A549 (cell line): ENCODE measurements around the gene CASTOR1. TPM values are rescaled to one million over a fixed set of nuclear protein-coding genes. Genes with fewer than 3 reads are reported as not detected.

Source experiments
- ATAC-seq, 2 experiments: fragments of 200-7000 bp in 1 of 2; fragments of >200 bp in 1 of 2; cut with Nextera tagmentation in 1 of 2; cut with Tn5 transposase in 1 of 2; 3 replicates each; pipeline versions ENCODE4 v1.8.0 to v1.9.1; 2018 to 2020; ENCODE audit warnings: mild to moderate bottlenecking in 1 of 2, moderate library complexity in 1 of 2
- CTCF ChIA-PET: fragments of 300-600 bp; sonication (Branson Sonifier 250); formaldehyde crosslinking; extraction: SDS; loops from one replicate; lab custom pipeline; 2021; ENCODE audit warnings: antibody characterized with exemption, inconsistent platforms; lab: Yijun Ruan, JAX
- POLR2A ChIA-PET: fragments of 350-600 bp; formaldehyde crosslinking; extraction: SDS; loops from one replicate; lab custom pipeline; 2021; ENCODE audit warnings: antibody characterized with exemption, inconsistent platforms; lab: Yijun Ruan, JAX
- DNase-seq, 2 experiments: peaks; one replicate each; pipeline versions ENCODE4 v3.0.0 to v3.0.0-alpha.2; 2011 to 2016; ENCODE audit warnings: low read depth in 1 of 2, low spot score in 1 of 2
- FAIRE-seq: peaks from 2 replicates; lab custom pipeline; 2011; peaks lifted over from hg19 to GRCh38; lab: Jason Lieb, UNC
- H3K27ac ChIP-seq, 2 experiments: fragments of >200 bp; sonication (Bioruptor Twin); formaldehyde crosslinking; 3 replicates each; pipeline ENCODE4 v1.5.1; 2016 to 2017
- H3K4me1 ChIP-seq: fragments of >200 bp; sonication (Bioruptor Twin); formaldehyde crosslinking; 3 replicates; pipeline ENCODE4 v1.6.1; 2016
- H3K4me2 ChIP-seq: fragments of >200 bp; sonication (Bioruptor Twin); formaldehyde crosslinking; 3 replicates; pipeline ENCODE4 v1.6.1; 2016
- H3K4me3 ChIP-seq: fragments of >200 bp; sonication (Bioruptor Twin); formaldehyde crosslinking; 3 replicates; pipeline ENCODE4 v1.5.1; 2016
- H3K9me3 ChIP-seq: fragments of >200 bp; sonication (Bioruptor Twin); formaldehyde crosslinking; 3 replicates; pipeline ENCODE4 v1.6.1; 2016
- CHD2 ChIP-seq: fragments of 150-350 bp; IDR thresholded peaks from 2 replicates; pipeline ENCODE4 v1.6.1; 2014; ENCODE audit warnings: low read length; ENCODE audit not compliant: partially characterized antibody
- ELK1 ChIP-seq: fragments of 150-350 bp; IDR thresholded peaks from 2 replicates; pipeline ENCODE4 v1.6.1; 2014; ENCODE audit warnings: low read depth, mild to moderate bottlenecking, low read length
- FOSL2 ChIP-seq, 2 experiments: fragments of 450-650 bp in 1 of 2; fragments of >200 bp in 1 of 2; sonication (Bioruptor Twin) in 1 of 2; formaldehyde crosslinking; IDR thresholded peaks; 2 replicates each; pipeline versions ENCODE4 v1.5.0 to v1.6.1; 2016 to 2020; ENCODE audit warnings: mild to moderate bottlenecking in 1 of 2, moderate library complexity in 1 of 2
- GATA3 ChIP-seq: IDR thresholded peaks from 2 replicates; pipeline ENCODE4 v1.6.1; 2012; ENCODE audit warnings: borderline replicate concordance
- HEYL ChIP-seq: fragments of 250-450 bp; sonication (Bioruptor Pico); IDR thresholded peaks from 2 replicates; pipeline ENCODE4 v1.8.0; 2021; ENCODE audit warnings: mild to moderate bottlenecking, moderate library complexity
- HMGXB4 ChIP-seq: fragments of 250-450 bp; sonication (Bioruptor Pico); IDR thresholded peaks from 2 replicates; pipeline ENCODE4 v1.5.0; 2021; ENCODE audit warnings: mild to moderate bottlenecking, moderate library complexity, borderline replicate concordance
- MAX ChIP-seq: IDR thresholded peaks from 2 replicates; pipeline ENCODE4 v1.6.1; 2012
- MYC ChIP-seq: IDR thresholded peaks from 2 replicates; pipeline ENCODE4 v1.6.1; 2012; ENCODE audit warnings: mild to moderate bottlenecking, inconsistent platforms, low read length, improper control_type of control experiment, borderline replicate concordance
- REST ChIP-seq: fragments of 200-600 bp; sonication (generic); IDR thresholded peaks from 2 replicates; pipeline ENCODE4 v1.6.1; 2016; ENCODE audit warnings: antibody characterized with exemption, mild to moderate bottlenecking, moderate library complexity
- RFX5 ChIP-seq: fragments of 450-650 bp; IDR thresholded peaks from 2 replicates; pipeline ENCODE4 v1.7.1; 2014; ENCODE audit warnings: antibody characterized with exemption, mild to moderate bottlenecking, moderate library complexity
- ZC3H11A ChIP-seq: fragments of 450-650 bp; IDR thresholded peaks from 2 replicates; pipeline ENCODE4 v1.6.1; 2014; ENCODE audit warnings: antibody characterized with exemption, mild to moderate bottlenecking
- WGBS: methylation state at CpG from one replicate; pipeline ENCODE4 v1.1.6; 2017; ENCODE audit errors: missing lambda C conversion rate; 5-methylcytosine and 5-hydroxymethylcytosine counted together
- polyA plus RNA-seq, 4 experiments: library from polyadenylated mRNA; depleted of rRNA in 3 of 4; stranded (reverse); fragments of >200 nt; fragmentation: RNase III in 1 of 4; extraction: RNeasy Plus Mini Kit Qiagen cat#74134 plus additional on column Dnase treatment in 1 of 4; gene quantifications; 2 replicates in 3 of 4; 3 replicates in 1 of 4; pipeline ENCODE4 v1.2.3, GENCODE V29; 2011 to 2017

Gene CASTOR1
- polyA plus RNA-seq, 2 of the 4 experiments (the other 2 are of a cell fraction), result 4.7 to 12.2 TPM

GRCh38 chr22:30291058-30291892, 2.0 kb upstream of the CASTOR1 start:
- H3K4me1 ChIP-seq, result peaks cover 31% of the 10 kb centered on the region
- peak overlapping the region in 1 of 2 experiments; percentile 57; a peak in 1 of 6 replicates for H3K27ac ChIP-seq
- WGBS, result 95% methylated on average over 8 of the region's 13 CpGs
- ATAC-seq (no peak), DNase-seq (no peak), FAIRE-seq (no peak)
- TF ChIP-seq HEYL (CRISPR knock-in tag), result no peak
- no peak for TF ChIP-seq MAX
- no peak for TF ChIP-seq ZC3H11A
- TF ChIP-seq REST, result no peak
- no peak for TF ChIP-seq CHD2
- POLR2A ChIA-PET, result no interaction called here
- H3K4me2 ChIP-seq, result no peak overlapping the region
- CTCF ChIA-PET, result interaction anchor here (1.0 to 3.4 kb wide), 9 partner anchors 11 to 666 kb away, joined by 3 to 17 read pairs (median 3); partner anchors contain the start of gene TBC1D10A
- H3K4me3 ChIP-seq, result no peak overlapping the region
- no peaks in the 10 kb centered on the region for H3K9me3 ChIP-seq

- peak overlapping the region; percentile 74 for H3K4me2 ChIP-seq
- no peaks in the 10 kb centered on the region for H3K9me3 ChIP-seq
- H3K27ac ChIP-seq, result peak overlapping the region; percentile 44 to 57; a peak in 3 of 6 replicates
- TF ChIP-seq ELK1, result no peak
- TF ChIP-seq RFX5, result no peak
- no peak for TF ChIP-seq CHD2
- TF ChIP-seq GATA3, result no peak
- TF ChIP-seq FOSL2 (IDR thresholded peaks at IDR 0.05), result no peak
- TF ChIP-seq FOSL2 (CRISPR knock-in tag; IDR thresholded peaks at IDR 0.05), result no peak
- TF ChIP-seq HMGXB4 (CRISPR knock-in tag), result no peak
- no peak for TF ChIP-seq ZC3H11A
- TF ChIP-seq MYC, result no peak
- TF ChIP-seq MAX, result no peak
- H3K4me3 ChIP-seq, result no peak overlapping the region
- ATAC-seq, result no peak
- POLR2A ChIA-PET, result interaction anchor here (1.0 kb wide), 1 partner anchor 66 kb away, joined by 3 read pairs; the partner anchor contains the start of genes CCDC157 and SF3A1
- CTCF ChIA-PET, result interaction anchor here (1.0 to 3.4 kb wide), 7 partner anchors 11 to 665 kb away, joined by 3 to 17 read pairs (median 4); partner anchors contain the start of gene TBC1D10A
- no peak for FAIRE-seq
- DNase-seq, result no peak
- H3K4me1 ChIP-seq, result peaks cover 37% of the 10 kb centered on the region
- WGBS, result 52% methylated on average over 3 of the region's 3 CpGs
Measured at GRCh38 chr22:30290342-30291057, 1.2 kb upstream of the CASTOR1 start.
